ENCODE results near the gene CCDC196.

- TF ChIP-seq CTCF (IDR thresholded peaks at IDR 0.05), result no peak
- TF ChIP-seq POLR2A (IDR thresholded peaks at IDR 0.05), result no peak
- no peak for TF ChIP-seq EP300 (IDR thresholded peaks at IDR 0.05)
These were observed 14.6 kb upstream of the CCDC196 start for GRCh38 chr14:66471584-66471983.

Data from tibial nerve (tissue), 4 donors.